ENCODE results near the gene AFG3L2.

DNA sequence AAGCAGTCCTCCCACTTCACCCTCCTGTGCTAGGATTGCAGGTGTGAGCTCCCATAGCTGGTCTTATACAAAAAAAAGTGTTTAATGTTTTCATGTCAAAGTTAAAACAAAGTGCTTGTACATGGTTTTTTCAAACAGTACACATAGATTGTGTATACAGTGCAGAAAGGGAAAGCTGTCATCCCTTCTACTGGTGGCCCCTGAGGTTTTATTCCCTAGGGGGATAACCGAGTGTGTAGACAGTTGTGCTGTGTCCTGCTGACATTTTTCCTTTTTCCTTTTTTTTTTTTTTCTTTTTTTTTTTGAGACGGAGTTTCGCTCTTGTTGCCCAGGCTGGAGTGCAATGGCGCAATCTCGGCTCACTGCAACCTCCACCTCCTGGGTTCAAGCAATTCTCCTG lies 58.2 kb downstream of the AFG3L2 start:
- TF ChIP-seq, protein P1, sequence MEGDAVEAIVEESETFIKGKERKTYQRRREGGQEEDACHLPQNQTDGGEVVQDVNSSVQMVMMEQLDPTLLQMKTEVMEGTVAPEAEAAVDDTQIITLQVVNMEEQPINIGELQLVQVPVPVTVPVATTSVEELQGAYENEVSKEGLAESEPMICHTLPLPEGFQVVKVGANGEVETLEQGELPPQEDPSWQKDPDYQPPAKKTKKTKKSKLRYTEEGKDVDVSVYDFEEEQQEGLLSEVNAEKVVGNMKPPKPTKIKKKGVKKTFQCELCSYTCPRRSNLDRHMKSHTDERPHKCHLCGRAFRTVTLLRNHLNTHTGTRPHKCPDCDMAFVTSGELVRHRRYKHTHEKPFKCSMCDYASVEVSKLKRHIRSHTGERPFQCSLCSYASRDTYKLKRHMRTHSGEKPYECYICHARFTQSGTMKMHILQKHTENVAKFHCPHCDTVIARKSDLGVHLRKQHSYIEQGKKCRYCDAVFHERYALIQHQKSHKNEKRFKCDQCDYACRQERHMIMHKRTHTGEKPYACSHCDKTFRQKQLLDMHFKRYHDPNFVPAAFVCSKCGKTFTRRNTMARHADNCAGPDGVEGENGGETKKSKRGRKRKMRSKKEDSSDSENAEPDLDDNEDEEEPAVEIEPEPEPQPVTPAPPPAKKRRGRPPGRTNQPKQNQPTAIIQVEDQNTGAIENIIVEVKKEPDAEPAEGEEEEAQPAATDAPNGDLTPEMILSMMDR (IDR thresholded peaks at IDR 0.05; ENCODE audit: poor library complexity) = no peak
- TF ChIP-seq EZH2 (IDR thresholded peaks at IDR 0.05; ENCODE audit: borderline replicate concordance) = no peak
